HG03097 (cell line): Measurements from ENCODE around the gene POMC.
"Not testable (repeated sequence)": the region's sequence is repeated elsewhere in the genome, so short reads cannot be mapped to it uniquely, and the experiment has no call there.

Experiments
- ATAC-seq: cut with Tn5 transposase; IDR thresholded peaks from one replicate; pipeline ENCODE4 v1.9.1; 2021; ENCODE audit not compliant: unreplicated experiment, low FRiP score

POMC gene

DNA sequence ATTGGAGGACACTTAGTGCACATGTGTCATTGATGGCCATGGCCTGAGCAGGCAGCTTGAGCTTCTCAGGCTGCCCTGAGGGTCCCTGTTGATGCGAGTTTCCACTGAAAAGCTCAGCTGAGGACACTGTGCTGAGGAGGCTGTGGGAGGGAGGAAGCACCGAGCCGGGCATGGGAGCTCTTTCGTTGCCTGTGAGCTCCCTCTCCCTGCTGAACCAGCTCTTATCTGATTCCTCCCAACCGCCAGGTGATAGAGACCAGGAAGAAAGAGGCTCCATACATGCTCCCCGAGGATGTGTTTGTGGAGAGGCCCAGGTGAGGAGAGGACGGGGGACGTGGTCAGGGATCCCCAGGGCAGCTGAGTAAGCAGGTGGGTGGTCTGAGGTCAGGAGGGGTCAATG, 27.3 kb downstream of the POMC start:
- no peak for ATAC-seq

DNA sequence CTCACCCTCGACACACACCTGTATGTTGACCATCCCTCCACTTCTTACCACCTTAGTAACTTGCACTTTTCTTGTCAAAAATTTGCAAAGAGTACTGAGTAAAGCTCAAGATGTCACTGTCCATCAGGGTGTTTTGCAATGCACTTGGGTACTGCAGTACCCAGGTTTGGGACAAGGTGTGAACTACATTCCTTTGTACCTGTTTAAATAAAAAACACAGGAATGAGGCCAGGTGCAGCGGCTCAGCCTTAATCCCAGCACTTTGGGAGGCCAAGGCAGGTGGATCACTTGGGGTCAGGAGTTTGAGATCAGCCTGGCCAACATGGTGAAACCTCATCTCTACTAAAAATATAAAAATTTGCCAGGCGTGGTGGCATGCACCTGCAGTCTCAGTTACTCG, 27.8 kb downstream of the POMC start:
- not testable (repeated sequence) for ATAC-seq

DNA sequence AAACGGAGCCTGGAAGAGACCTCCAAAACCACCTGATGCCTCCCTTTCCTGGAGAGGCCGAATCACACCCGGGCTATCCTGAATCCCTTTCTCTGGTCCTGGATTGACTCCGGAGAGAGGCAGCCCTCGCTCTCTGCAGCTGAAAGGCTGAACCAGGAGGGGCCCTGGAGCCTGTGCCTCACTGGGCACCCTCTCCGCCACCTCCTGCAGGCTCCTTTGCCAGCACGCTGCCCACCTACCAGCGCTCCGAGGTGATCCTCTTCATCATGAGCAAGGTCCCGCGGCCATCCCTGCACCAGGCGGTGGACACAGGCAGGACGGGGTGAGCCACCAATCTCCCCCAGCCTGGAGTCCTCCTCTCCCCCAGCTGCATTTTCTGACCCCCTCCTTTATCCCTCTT, 35.7 kb downstream of the POMC start:
- ATAC-seq, result no peak

DNA sequence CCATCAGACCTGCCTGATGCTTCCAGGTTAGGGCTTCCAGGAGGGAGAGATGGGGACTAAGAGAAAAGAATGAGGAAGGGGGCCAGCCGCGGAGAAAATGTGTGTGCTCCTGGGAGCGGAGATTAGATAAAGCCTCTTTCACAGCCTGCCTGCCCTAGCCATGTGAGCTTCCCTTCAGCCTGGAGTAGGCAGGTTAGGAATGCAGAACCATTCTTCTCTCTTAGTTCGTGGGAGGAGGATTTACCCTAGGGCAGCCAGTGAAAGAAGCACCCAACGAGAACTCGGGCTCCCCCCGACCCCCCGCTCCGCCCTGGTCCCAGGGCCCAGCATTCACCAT, 36.1 kb downstream of the POMC start:
- ATAC-seq, result no peak

DNA sequence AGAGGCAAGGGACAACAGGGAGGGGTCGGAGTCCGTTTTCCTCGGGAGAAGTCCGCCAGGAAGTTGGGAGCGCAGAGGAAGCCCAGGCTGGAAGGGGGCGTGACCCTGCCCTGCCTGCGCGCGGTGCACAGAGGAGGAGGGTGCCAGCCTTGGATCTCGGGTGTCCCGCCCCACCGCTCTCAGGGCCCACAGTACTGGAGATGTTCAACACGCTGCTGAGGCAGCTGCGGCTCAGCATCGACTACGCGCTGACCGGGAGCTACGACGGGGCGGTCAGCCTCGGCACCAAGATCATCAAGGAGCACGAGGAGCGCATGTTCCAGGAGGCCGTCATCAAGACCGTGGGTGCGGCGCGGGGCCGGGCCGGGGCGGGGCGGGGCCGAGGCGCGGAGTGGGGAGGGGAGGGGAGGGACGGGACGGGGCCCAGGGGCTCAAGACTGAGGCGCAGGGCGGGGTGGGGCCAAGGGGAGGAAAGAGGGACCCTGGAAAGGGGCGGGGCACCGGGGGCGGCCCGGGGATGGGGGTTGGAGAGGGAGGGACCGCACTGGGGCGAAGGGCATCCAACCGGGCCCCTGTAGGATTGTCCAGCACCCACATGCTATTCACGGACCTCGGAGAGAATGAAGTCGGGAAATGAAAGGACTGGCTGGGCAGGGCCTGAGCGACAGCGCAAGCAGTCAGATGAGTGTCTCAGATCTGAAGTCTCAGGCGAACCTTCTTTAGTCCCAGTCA, 36.6 kb downstream of the POMC start:
- no peak for ATAC-seq

DNA sequence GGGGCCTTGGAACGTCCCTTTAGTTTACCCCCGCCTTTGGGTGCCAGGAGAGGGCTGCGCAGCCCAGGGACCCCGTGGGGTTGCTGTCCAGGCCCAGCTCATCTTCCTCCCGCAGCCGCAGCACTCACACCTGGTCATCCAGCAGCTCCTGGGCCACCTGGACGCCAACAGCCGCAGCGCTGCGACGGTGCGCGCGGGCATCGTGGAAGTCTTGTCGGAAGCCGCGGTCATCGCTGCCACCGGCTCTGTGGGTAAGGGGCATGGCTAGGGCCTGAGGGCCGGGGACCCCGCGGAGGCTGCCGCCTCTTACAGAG, 37.2 kb downstream of the POMC start:
- ATAC-seq, result no peak

DNA sequence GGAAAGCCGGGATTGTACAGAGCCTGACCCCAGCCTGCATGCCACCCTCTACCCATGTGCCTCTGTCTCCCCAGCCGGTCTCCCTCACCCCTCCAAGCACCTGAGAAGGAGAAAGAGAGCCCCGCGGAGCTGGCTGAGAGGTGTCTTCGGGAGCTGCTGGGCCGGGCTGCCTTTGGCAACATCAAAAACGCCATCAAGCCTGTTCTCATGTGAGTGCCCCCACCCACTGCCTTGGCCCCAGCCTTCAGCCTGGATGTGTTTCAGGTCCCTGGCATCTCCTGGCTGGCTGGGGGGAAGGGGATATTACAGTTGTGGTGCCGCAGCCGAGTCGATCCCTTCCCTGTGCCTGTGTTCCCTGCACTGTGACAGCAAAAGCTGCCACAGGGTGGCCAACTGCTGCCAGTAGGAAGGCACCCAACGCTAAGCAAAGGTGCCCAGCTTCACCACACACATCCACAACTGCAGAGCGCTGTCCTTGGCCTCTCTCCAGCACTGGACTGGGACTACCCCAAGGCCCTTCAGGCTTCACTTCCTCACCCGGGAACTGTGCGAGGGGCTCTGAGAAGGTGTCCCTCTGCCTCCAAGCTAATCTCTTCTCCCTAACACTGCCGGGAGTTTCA, 38.4 kb downstream of the POMC start:
- no peak for ATAC-seq

DNA sequence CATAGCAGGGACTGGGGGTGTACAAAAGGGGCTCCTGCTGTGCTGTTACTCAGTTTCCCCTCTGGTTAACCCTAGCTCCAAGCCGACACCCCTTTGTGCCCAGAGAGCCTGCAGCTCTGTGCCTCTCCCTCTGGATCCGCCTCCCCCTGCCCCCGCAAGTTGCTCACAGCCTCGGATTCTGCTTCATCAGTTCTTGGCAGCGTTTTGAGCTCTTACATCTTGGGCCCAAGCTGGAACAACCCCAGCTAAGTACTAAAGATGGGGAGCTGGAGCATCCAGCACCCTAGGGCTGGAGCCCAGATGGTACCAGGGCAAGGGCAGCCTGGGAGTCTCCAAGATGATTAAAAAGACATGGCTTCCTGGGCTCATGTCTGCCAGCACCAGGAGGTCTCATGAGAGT, 40.7 kb downstream of the POMC start:
- ATAC-seq, result no peak

DNA sequence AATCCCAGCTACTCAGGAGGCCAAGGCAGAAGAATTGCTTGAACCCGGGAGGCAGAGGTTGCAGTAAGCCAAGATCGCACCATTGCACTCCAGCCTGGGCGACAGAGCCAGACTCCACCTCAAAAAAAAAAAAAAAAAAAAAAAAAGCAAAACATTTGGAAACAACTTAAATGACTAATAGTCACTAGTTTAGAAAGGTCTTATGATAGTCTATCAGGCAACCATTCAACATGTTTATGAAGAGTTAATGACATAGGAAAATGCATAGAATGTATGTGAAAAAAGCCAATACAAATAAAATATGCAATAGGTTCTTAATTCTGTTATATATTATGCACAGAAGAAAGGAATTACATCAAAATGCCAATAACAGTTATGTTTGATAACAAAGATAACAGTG, 41.3 kb downstream of the POMC start:
- ATAC-seq, result not testable (repeated sequence)

DNA sequence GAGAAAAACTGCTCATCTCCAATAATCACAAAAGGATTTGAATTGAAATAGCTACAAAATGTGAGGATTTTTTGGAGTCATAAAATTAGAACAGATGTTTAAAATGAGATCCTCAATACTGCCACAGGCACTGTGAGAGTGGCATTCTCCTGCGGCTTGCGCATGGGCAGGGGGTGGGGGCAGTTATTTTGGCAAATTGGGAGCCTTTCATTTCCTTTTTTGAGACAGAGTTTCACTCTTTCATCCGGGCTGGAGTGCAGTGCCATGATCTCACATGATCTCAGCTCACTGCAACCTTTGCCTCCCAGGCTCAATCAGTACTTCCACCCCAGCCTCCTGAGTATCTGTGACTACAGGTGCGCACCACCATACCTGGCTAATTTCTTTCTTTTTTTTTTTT, 42.4 kb downstream of the POMC start:
- ATAC-seq, result no peak

DNA sequence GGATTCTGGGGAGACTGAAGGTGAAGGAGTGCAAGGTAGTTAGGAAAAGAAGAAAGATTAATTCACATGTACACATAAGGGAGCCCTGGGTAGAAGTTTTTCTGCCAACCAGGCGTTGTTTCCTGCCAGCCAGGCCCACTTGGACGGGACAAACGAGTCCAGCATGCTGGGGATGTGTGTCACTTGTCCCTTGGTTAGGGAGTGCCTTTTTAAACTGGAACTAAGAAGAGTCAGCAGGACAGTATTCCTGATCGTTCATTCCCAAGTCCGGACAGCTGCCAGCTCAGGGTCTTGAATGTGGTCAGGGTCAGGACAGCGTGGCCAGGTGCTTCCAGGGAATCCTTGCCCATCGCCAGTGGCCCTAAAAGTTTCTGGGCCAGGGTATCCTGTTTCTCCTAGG, 43.2 kb downstream of the POMC start:
- no peak for ATAC-seq

DNA sequence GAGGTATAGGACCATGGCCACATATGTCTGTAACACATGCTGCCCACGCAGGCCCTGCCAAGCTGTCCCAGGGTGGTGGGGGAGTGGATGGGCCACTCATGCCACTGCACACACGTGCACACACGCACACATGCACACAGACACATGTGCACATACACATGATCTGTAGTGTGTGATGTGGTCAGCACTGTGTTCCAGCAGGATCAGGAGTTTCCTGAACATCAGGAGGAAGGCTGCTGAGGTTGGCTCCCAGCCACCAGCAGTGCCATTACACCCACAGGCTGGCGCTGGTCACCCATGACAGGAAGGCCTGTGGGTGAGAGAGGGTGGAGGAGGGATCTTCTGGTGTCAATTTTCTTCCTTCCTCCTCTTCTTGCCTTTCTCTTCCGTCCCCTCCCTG, 44.7 kb downstream of the POMC start:
- ATAC-seq, result no peak

DNA sequence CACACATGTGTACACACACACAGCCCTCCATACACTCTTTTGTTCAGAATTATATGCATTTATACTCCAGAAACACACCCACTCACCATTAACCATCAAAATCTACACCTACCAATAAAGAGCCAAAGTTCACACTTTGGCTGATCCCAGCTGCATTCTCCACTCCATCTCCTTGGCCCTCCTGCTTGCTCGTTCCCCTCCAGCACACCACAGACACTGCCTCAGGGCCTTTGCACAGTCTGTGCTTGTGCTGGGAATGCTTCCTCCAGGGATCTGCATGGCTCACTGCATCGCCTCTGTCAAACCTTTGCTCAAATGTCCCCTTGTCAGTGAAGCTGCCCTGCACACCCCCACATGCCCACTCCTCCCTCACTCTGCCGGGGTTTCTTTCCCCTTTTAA, 46.0 kb downstream of the POMC start:
- no peak for ATAC-seq

DNA sequence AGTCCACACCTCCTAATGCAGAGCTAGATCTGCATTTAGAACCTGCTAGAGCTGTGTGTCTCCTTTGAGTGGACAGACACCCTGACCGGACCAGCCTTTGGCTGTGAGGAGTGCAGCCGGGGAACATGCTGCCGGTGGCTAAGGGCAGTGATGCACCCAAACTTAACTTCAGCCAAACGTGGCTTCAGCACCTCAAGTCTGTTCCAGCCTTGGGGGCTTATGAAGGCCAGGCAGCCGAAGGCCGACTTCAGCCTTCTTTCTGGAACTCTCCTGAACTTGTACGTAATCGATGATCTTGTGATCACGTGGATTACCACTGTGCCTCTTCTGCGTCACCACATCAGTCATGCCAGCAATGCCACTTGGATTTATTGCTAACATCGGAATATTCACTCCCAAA, 49.1 kb downstream of the POMC start:
- no peak for ATAC-seq

DNA sequence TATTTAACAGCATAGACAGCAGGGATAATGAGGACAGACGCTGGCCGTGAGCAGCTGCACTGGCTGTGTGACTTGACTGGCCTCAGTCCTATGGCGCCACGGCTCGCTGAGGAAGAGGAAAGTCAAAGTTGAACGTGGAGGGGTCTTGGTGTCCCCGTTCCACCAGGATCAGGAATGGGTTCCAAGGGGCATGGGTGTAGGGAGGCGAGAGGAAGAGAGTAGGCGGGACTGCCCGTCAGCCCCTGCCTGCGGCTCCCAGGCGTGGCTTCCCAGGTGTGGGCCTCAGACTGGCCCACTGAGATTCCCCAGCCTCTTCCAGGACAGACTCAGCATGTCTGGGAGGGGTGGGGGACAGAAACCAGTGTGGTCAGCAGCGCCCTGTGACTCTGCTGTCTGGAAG, 51.4 kb downstream of the POMC start:
- no peak for ATAC-seq

DNA sequence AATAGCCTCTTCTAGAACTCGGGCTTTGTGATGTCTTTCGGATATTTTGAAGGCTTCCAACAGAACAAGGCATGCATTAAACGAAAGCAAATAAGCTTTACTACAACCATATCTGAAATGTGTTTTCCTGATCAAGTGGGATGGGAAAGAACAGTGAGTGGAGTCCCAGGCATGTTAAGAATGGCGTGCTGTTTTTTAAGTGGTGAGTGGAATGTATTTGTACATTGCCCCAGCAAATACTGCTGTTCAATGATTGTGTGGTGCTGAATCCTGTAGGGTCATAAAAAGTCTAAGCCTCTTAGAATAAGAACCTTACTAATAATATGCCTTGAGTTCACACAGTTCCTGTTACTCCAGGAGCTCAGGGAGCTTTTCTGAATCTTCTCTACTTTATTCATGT, 52.5 kb downstream of the POMC start:
- ATAC-seq, result no peak

DNA sequence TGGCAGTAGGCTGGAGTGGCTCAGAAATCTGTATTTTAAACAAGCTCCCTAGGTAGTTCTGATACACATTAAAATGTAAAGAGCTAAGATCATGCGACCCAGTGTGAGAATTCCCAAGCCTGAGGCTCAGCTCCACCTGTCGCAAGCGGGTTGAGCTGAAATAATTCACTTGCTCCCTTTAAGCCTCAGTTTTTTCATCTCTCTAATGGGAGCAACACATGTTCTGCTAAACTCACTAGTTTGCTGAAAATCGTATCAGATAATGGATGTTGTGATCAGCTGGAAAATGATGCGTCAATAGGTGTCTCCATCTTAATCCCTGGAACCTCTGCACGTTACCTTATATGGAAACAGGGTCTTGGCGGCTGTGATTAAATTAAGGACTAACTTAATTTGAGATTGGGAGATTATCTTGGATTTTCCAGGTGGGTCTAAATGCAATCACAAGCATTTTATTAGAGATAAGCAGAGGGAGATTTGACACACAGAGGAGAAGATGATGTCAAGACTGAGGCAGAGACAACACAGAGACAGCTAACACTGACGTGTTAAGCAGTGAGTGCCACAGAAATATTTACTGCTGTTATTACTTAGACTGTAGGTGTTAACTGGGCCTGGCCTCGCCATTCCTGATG, 53.0 kb downstream of the POMC start:
- ATAC-seq, result no peak

DNA sequence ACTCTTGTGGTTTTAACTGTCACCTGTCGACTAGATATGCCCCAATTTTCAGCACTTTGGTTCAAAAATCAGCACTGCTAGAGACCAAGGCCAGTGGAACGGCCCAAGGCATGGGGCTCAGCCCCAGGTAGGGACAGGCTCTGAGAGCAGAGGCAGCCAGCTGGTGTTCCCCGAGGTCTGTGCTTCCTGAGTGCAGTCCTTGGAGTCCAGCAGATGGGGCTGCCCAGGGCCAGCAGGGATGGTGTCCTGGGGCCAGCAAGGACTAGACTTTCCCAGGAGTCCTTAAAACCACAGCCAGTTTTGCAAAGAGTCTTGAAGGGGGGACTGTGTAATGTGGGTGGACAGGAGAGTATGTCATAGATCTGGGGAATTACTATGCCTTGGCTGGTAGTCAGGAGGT, 56.3 kb downstream of the POMC start:
- no peak for ATAC-seq
